ENCODE results near the gene ENPEP. TPM values are rescaled to one million over a fixed set of nuclear protein-coding genes. Genes with fewer than 3 reads are reported as not detected.
"Not testable (repeated sequence)": the region's sequence is repeated elsewhere in the genome, so short reads cannot be mapped to it uniquely, and the experiment has no call there.

Gene ENPEP
- total RNA-seq, 3 donors from 2014 or later, result 5.0 to 10.2 (median 9.8) TPM

GRCh38 chr4:110467400-110467799 lies 8.6 kb upstream of the ENPEP start:
- no peaks in the 10 kb centered on the region for H3K27me3 ChIP-seq
- no peaks in the 10 kb centered on the region for H3K9me3 ChIP-seq
- H3K27ac ChIP-seq, result no peak overlapping the region
- no peaks in the 10 kb centered on the region for H3K36me3 ChIP-seq
- DNase-seq (ENCODE audit: low spot score in 2 of 2), result no peak
- intact Hi-C loops (cut with DNase I; ENCODE audit: low total_unique reads), result no loop called here
- TF ChIP-seq CTCF (IDR thresholded peaks at IDR 0.05), result no peak
- TF ChIP-seq POLR2AphosphoS5 (IDR thresholded peaks at IDR 0.05), result no peak
- no peak for TF ChIP-seq POLR2A (IDR thresholded peaks at IDR 0.05)
- H3K4me3 ChIP-seq, result no peak overlapping the region
- no peaks in the 10 kb centered on the region for H3K4me1 ChIP-seq

- no peak overlapping the region for H3K4me3 ChIP-seq
- H3K36me3 ChIP-seq, result no peaks in the 10 kb centered on the region
- no peak for DNase-seq (ENCODE audit: low spot score in 2 of 2)
- no peaks in the 10 kb centered on the region for H3K4me1 ChIP-seq
- TF ChIP-seq CTCF (IDR thresholded peaks at IDR 0.05), result no peak
- TF ChIP-seq POLR2A (IDR thresholded peaks at IDR 0.05), result no peak
- TF ChIP-seq POLR2AphosphoS5 (IDR thresholded peaks at IDR 0.05), result no peak
- no peaks in the 10 kb centered on the region for H3K27me3 ChIP-seq
- intact Hi-C loops (cut with DNase I; ENCODE audit: low total_unique reads), result no loop called here
- no peaks in the 10 kb centered on the region for H3K9me3 ChIP-seq
- H3K27ac ChIP-seq, result no peak overlapping the region
Observed at GRCh38 chr4:110472583-110473329, 3.2 kb upstream of the ENPEP start.

GRCh38 chr4:110474481-110474880 lies 1.5 kb upstream of the ENPEP start:
- Histone ChIP-seq H3K27me3 (no peaks in the 10 kb centered on the region), H3K9me3 (no peaks in the 10 kb centered on the region), H3K4me1 (no peaks in the 10 kb centered on the region), H3K27ac (no peak overlapping the region), H3K36me3 (no peaks in the 10 kb centered on the region), H3K4me3 (no peak overlapping the region)
- intact Hi-C loops (cut with DNase I; ENCODE audit: low total_unique reads), result no loop called here
- no peak for DNase-seq (ENCODE audit: low spot score in 2 of 2)
- TF ChIP-seq POLR2A (IDR thresholded peaks at IDR 0.05) (no peak), CTCF (IDR thresholded peaks at IDR 0.05) (no peak), POLR2AphosphoS5 (IDR thresholded peaks at IDR 0.05) (no peak)

- H3K36me3 ChIP-seq; H3K27me3 ChIP-seq; DNase-seq (ENCODE audit: low spot score in 2 of 2); H3K9me3 ChIP-seq; H3K4me1 ChIP-seq; intact Hi-C loops (cut with DNase I; ENCODE audit: low total_unique reads); H3K4me3 ChIP-seq; H3K27ac ChIP-seq: not testable (repeated sequence)
Observed at GRCh38 chr4:110475080-110475479, 875 bp upstream of the ENPEP start.

GRCh38 chr4:110477836-110478235 lies 1.9 kb downstream of the ENPEP start:
- DNase-seq (ENCODE audit: low spot score in 2 of 2), result no peak
- no peak for TF ChIP-seq POLR2AphosphoS5 (IDR thresholded peaks at IDR 0.05)
- no peak for TF ChIP-seq POLR2A (IDR thresholded peaks at IDR 0.05)
- TF ChIP-seq CTCF (IDR thresholded peaks at IDR 0.05), result no peak
- Histone ChIP-seq H3K27me3 (no peaks in the 10 kb centered on the region), H3K4me3 (peak overlapping the region in 2 of 3 donors; percentile 52 to 64), H3K9me3 (no peaks in the 10 kb centered on the region), H3K27ac (peak overlapping the region; percentile 22 to 44), H3K4me1 (no peaks in the 10 kb centered on the region), H3K36me3 (no peaks in the 10 kb centered on the region)
- intact Hi-C loops (cut with DNase I; ENCODE audit: low total_unique reads), result no loop called here
